SK-N-SH treated with all-trans-retinoic acid at 6 μM for 48 hours (cell line): ENCODE measurements around the gene DDX23.

ENCODE experiments used
- ARNTL ChIP-seq: fragments of 450-650 bp; formaldehyde crosslinking; IDR thresholded peaks from 2 replicates; pipeline ENCODE4 v1.5.0; 2020; ENCODE audit warnings: low read depth, mild to moderate bottlenecking, moderate library complexity, borderline replicate concordance
- CREB5 ChIP-seq: fragments of 250-450 bp; sonication (Bioruptor Pico); IDR thresholded peaks from 2 replicates; pipeline ENCODE4 v1.5.1; 2020; ENCODE audit warnings: low read depth, mild to moderate bottlenecking, moderate library complexity
- CSDC2 ChIP-seq: fragments of 250-450 bp; sonication (Bioruptor Pico); IDR thresholded peaks from 2 replicates; pipeline ENCODE4 v1.5.0; 2020; ENCODE audit warnings: mild to moderate bottlenecking, moderate library complexity
- CSRNP3 ChIP-seq: fragments of 250-450 bp; sonication (Bioruptor Pico); IDR thresholded peaks from 2 replicates; pipeline ENCODE4 v1.5.1; 2021; ENCODE audit warnings: mild to moderate bottlenecking, moderate library complexity
- OSR1 ChIP-seq: fragments of 250-450 bp; sonication (Bioruptor Pico); IDR thresholded peaks from 2 replicates; pipeline ENCODE4 v1.8.0; 2022; ENCODE audit warnings: moderate library complexity, mild to moderate bottlenecking, inconsistent platforms
- PATZ1 ChIP-seq: fragments of 250-450 bp; sonication (Bioruptor Pico); IDR thresholded peaks from 2 replicates; pipeline ENCODE4 v1.8.0; 2020; ENCODE audit warnings: mild to moderate bottlenecking, moderate library complexity, borderline replicate concordance
- PPARA ChIP-seq: fragments of 250-450 bp; sonication (Bioruptor Pico); IDR thresholded peaks from 2 replicates; pipeline ENCODE4 v1.5.0; 2020; ENCODE audit warnings: mild to moderate bottlenecking, borderline replicate concordance
- RARB ChIP-seq: fragments of 250-450 bp; sonication (Bioruptor Pico); IDR thresholded peaks from 2 replicates; pipeline ENCODE4 v1.8.0; 2021; ENCODE audit warnings: mild to moderate bottlenecking, moderate library complexity
- SNAI2 ChIP-seq: fragments of 250-450 bp; sonication (Bioruptor Pico); IDR thresholded peaks from 2 replicates; pipeline ENCODE4 v1.5.0; 2020; ENCODE audit warnings: mild to moderate bottlenecking, moderate library complexity
- ZC3H10 ChIP-seq: fragments of 250-450 bp; sonication (Bioruptor Pico); IDR thresholded peaks from 2 replicates; pipeline ENCODE4 v1.5.1; 2021; ENCODE audit warnings: mild to moderate bottlenecking, moderate library complexity
- ZFP3 ChIP-seq: fragments of 250-450 bp; sonication (Bioruptor Pico); IDR thresholded peaks from 2 replicates; pipeline ENCODE4 v1.5.0; 2020; ENCODE audit warnings: mild to moderate bottlenecking, moderate library complexity
- ZFP30 ChIP-seq: fragments of 450-650 bp; formaldehyde crosslinking; IDR thresholded peaks from 2 replicates; pipeline ENCODE4 v1.5.0; 2022; ENCODE audit warnings: mild to moderate bottlenecking, moderate library complexity
- ZNF565 ChIP-seq: fragments of 450-650 bp; formaldehyde crosslinking; conservative IDR thresholded peaks from 2 replicates; pipeline ENCODE4 v1.5.0; 2020; ENCODE audit warnings: low read depth, mild to moderate bottlenecking, moderate library complexity
- ZNF70 ChIP-seq: fragments of 450-650 bp; formaldehyde crosslinking; IDR thresholded peaks from 2 replicates; pipeline ENCODE4 v1.5.0; 2020; ENCODE audit warnings: mild to moderate bottlenecking, moderate library complexity

- TF ChIP-seq ZNF70 (CRISPR knock-in tag) (no peak), ZFP30 (CRISPR knock-in tag) (no peak), ARNTL (CRISPR knock-in tag) (no peak), PATZ1 (CRISPR knock-in tag) (no peak), ZFP3 (CRISPR knock-in tag) (no peak), RARB (CRISPR knock-in tag) (no peak), OSR1 (CRISPR knock-in tag) (no peak), PPARA (CRISPR knock-in tag) (no peak), CSRNP3 (CRISPR knock-in tag) (no peak), ZC3H10 (no peak), CSDC2 (CRISPR knock-in tag) (no peak), ZNF565 (CRISPR knock-in tag) (no peak), CREB5 (CRISPR knock-in tag) (no peak), SNAI2 (CRISPR knock-in tag) (no peak)
Observed at GRCh38 chr12:48832321-48833060, 19.5 kb downstream of the DDX23 start.
